ENCODE measurements around the gene KCNIP1.

The KCNIP1 gene

DNA sequence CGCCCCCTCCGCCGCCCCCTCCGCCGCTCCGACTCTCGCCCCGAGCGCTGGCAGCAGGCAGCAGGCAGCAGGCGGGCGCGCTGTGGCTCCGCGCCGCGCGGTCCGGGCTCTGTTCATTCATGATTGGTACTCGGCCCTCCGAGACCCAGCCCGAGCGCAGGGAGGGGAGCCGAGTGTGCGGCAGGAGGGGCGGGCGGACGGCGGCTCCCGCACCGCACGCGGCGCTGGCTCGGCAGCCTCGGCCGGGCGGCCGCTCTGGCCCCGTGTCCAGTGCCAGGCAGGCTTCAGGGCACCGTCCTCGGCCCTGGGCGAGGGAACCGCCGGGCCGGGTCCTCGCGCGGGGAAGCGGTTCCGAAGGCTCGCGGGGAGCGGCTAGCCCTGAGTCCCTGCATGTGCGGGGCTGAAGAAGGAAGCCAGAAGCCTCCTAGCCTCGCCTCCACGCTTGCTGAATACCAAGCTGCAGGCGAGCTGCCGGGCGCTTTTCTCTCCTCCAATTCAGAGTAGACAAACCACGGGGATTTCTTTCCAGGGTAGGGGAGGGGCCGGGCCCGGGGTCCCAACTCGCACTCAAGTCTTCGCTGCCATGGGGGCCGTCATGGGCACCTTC, at the start of gene KCNIP1:
KCNIP1 (plus strand) TSS at position 31 of the 607 bp plus-strand sequence.
- peak in 1 of 2 donors; percentile 48 for DNase-seq

GRCh38 chr5:170463426-170463825, 40.4 kb upstream of the KCNIP1 start:
- DNase-seq: no peak

DNA sequence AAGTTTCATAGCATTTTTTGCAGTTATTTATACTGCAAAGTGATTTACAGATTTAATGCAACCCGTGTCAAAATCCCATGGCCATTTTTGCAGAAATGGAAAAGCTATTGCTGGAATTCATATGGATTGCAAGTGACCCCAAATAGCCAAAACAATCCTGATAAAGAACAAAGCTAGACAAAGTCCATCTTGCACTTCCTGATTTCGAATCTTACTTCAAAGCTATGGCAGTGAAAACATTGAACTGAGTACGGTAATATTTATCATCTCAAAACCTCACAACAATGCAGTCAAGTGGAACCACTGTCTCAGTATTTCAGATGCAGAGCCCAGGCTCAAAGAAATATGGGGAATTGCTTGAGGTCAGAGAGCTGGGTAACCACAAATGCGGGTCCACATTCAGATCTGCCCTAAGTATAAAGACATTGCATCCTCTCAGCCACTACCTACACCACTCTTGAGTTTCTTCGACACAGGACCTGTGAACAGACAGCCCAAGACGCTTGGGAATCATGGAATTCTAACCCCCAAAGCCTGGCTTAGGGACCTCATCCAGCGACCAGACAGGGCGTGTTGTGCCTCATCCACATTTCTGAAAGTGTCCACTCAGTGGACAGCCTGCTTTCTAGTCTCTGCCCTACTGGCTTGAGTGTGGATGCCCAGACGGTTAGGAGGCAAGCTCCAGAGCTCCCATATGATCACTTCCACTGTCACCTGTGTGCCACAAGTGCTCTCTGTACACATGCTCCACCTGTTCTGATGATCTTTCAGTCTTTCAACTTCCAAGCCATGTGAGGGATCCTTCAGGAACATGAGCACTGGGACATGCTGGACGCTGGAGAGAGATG, 39.3 kb upstream of the KCNIP1 start:
- no peak for DNase-seq

- no peak for DNase-seq
Observed at GRCh38 chr5:170466553-170466952, 37.3 kb upstream of the KCNIP1 start.

GRCh38 chr5:170466988-170467707, 36.7 kb upstream of the KCNIP1 start:
- no peak for DNase-seq

DNA sequence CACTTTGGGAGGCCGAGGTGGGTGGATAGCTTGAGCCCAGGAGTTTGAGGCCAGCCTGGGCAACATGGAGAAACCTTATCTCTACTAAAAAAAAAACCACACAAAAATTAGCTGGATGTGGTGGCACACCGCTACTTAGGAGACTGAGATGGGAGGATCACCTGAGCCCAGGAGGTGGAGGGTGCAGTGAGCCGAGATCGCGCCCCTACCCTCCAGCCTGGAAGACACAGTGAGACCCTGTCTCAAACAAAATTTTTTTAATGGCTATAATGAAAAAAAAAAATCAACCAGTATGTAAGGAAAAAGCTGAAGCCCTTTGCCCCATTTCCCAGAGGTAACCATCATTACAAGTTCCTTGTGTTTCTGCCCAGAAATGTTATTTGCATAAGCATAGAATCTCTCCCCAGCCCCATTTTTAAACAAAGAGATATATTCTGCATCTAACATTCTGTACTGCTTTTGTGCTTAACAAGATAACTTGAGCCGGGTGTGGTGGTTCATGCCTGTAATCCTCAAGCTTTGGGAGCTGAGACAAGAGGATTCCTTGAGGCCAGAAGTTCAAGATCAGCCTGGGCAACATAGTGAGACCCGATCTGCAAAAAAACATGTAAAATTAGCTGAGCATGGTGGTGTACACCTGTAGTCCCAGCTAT, 35.1 kb upstream of the KCNIP1 start:
- no peak for DNase-seq

DNA sequence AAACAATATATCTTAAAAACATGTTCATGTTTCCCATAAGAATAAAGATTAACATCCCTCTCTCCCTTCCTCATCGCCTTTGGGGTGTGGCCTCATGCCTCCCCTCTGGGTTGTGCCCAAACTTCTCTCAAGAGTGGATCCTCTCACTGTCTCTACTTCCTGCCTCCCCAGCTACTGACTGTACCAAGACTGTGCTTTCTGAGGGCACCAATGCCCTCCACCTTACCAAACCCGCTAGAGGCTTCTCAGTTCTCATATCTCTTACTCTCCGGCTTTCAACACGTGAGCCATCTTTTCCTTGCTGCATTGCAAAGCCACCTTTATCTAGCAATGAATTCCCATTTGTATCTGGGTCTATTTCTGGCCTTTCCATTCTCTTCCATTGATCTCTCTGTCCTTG, 34.4 kb upstream of the KCNIP1 start:
- DNase-seq: no peak

GRCh38 chr5:170470275-170470674, 33.5 kb upstream of the KCNIP1 start:
- no peak for DNase-seq

DNA sequence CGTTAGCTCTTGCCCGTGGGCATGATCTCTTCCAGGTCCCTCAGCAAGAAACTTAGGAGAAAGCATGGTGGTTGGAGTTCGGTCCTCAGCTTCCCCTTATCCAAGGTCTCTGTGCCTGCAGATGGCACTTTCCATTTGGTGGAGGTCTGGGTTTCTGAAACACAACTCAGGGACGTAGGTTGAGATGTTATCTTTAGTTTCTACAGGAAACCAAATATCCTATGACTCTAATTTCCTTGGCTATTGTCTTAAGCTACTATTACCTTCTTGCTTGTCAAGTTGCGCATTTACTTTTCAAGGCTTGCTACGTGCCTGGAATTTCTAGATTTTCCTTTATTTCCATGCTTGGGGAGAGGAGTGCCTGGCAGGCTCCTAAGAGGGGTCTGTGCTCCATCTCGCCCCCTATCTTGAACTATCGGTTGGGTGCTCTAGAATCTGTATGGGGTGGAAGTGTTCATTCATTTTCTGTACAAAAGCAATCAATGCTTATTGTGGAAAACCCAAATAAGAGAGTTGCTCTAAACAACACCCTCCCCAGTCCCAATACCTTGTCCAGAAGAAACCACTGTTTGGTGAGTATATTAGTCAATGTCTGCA, 32.9 kb upstream of the KCNIP1 start:
- no peak for DNase-seq

DNA sequence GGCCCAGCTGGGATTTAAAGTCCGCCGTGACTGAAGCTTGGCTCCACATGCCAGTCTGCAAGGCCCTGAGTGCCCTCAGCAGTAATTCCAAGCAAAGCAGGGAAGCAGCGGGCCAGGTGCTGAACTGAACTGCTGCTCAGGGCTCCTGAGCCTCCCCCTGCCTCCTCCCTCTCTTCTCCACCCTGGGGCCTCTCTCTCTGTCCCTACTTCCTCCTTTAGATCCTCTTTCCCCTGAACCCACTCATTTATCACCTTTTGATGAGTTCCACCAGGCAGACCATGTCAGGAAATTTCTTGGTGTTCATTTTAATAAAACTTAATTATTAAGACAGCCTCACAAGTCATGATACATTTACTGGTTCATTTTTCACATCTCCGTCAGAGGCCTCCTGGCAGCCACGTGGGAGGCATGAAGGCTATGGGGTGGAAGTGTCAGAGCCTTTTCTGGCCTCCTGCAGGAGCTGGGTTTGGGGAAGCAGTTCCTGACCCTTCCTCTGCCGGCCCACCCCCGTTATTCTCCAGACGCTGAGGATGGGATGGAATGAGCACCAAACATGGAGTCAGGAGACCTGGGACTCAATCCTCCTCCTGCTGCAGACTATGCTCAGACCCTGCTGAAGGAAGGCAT, 32.2 kb upstream of the KCNIP1 start:
- no peak for DNase-seq

DNA sequence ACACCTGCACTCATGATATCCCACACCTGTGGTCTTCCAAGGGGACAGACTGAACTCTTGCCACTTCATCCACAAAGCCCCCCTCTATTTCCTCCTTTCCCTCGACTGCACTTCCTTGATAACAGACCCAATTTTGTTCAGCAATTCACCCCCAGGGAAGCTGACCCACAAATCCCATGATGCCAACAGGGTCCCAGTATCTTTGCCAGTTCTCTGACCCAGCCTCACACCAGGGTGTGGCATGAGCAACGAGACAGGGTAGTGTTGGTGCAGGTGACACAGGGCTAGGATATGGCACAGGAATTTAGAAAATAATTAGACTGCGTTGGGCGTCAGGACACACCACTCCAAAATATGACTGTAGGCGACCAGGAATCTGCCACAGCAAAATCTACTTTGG, 30.2 kb upstream of the KCNIP1 start:
- DNase-seq: no peak

DNA sequence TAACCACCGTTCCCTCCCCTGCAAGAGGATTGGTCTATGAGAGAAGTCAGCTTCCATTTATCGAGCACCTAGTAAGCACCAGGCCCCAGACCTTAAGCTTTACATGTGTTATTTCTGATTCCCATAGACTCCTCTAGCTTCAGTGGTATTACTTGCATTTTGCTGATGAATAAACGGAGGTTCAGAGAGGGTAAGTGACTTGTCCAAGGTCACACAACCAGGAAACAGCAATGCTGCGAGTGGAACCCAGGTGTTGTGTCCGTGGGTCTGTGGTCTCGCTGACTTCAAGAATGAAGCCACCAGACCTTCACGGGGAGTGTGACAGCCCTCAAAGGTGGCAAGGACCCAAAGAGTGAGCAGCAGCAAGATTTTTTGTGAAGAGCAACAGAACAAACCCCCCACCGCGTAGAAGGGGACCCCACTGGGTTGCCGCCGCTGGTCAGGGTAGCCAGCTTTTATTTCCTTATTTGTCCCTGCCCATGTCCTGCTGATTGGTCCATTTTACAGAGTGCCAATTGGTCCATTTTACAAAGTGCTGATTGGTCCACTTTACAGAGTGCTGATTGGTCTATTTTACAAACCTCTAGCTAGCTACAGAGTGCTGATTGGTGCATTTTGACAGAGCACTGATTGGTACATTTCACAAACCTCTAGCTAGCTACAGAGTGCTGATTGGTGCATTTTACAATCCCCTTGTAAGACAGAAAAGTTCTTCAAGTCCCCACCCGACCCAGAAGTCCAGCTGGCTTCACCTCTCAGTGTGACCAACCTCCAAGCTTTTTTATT, 29.1 kb upstream of the KCNIP1 start:
- DNase-seq: no peak

DNA sequence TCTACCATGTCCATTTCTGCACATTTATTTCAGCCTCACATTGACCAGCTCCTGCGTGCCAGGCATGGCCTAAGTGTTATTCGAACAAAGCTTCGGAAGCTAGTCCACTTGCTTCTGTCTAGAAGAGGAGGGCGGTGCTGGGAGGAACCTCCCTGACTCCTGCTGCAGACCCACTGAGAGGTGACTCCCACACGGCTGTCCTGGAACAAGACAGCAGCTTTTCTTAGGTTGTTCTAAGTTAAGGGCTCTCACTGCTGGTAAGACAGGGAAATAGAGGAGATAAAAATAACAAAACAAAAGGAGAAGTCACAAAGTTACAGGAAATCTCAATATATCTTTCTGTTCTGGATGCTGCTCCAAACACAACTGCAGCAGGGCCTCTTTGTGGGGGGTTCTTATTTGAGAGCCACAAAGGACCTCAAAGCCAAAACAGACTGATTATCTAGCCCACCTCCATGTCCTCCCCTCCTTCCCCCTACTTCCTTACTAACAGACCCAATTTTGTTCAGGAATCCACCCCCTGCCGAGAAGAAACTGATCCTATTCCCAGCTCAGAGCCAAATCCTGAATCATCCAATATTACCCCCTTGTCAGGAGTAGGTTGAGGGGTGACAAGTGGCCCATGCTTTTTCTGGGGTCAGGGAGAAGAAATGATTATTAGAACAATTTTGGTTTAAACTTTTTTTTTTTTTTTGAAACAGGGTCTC, 28.4 kb upstream of the KCNIP1 start:
- no peak for DNase-seq

DNA sequence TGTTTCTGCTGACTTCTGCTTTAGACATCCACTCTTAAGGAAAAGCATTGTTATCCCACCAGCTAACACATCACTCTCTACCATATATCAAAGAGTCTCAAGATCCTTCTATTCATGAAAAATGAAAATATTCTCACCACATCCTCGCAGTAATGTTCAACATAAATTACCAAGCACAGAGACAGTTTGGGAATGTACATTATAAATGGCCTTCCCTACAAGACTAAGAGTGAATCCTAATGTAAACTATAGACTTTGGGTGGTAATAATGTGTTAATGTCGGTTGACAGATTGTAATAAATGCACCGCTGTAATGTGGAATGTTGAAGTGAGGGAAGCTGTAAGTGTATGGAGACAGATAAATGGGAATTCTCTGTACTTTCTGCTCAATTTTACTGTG, 27.1 kb upstream of the KCNIP1 start:
- no peak for DNase-seq

GRCh38 chr5:170477906-170478305, 25.9 kb upstream of the KCNIP1 start:
- no peak for DNase-seq

GRCh38 chr5:170478306-170478705, 25.5 kb upstream of the KCNIP1 start:
- DNase-seq: no peak

DNA sequence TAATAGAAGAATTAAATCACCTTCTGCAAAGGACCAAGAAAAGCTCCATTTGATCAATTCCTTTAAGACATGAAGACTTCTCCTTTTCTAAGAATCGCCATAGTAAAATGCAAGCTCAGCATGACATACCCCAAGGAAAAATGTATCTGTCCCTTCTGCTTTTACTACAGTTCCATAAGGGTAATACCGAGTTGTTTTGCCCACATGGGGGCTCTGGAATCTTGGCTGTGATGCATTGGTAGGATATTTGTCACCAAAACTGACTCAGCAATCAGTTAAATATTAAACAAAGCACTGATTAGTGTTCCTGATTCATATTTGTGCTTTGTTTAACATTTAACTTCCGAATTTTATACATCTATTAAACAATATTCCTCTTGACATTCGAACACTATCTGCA, 24.3 kb upstream of the KCNIP1 start:
- DNase-seq: no peak

- DNase-seq: no peak
Observed at GRCh38 chr5:170480260-170480659, 23.6 kb upstream of the KCNIP1 start.

DNA sequence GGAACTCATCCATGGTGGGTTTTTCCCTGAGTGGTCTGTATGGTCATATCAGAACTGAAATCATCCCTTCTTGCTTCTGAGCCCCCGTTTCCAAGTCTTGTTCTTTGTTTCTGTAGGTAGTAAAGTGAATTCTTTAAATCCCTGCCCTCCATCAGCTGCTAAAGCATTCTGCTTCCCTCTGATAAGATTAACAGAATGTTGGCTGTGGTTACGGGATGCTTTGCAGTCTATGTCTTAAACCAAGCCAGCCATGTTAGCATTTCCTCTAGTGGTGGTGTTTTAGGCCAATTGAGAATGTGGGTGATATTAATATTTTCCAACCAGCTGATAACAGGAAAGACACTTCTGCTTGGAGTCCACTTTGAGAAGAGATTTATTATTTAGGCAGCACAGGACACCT, 22.0 kb upstream of the KCNIP1 start:
- no peak for DNase-seq

GRCh38 chr5:170482511-170482910, 21.3 kb upstream of the KCNIP1 start:
- no peak for DNase-seq

Data from hippocampal formation (tissue), 2 donors.